Activated effector memory CD4-positive, alpha-beta T cell treated with anti-CD3 and anti-CD28 coated beads, Interleukin-2, amount 50 U/mL, for 16 hours (primary cell): Measurements from ENCODE around the gene ESCO1.
A peak's percentile ranks its signal among the peaks of the same experiment; 100 is the strongest.
"Not testable (repeated sequence)": the region's sequence is repeated elsewhere in the genome, so short reads cannot be mapped to it uniquely, and the experiment has no call there.

ENCODE experiments used
- DNase-seq: peaks from one replicate; pipeline ENCODE4 v3.0.0-alpha.2; 2020

ESCO1 gene, protein sequence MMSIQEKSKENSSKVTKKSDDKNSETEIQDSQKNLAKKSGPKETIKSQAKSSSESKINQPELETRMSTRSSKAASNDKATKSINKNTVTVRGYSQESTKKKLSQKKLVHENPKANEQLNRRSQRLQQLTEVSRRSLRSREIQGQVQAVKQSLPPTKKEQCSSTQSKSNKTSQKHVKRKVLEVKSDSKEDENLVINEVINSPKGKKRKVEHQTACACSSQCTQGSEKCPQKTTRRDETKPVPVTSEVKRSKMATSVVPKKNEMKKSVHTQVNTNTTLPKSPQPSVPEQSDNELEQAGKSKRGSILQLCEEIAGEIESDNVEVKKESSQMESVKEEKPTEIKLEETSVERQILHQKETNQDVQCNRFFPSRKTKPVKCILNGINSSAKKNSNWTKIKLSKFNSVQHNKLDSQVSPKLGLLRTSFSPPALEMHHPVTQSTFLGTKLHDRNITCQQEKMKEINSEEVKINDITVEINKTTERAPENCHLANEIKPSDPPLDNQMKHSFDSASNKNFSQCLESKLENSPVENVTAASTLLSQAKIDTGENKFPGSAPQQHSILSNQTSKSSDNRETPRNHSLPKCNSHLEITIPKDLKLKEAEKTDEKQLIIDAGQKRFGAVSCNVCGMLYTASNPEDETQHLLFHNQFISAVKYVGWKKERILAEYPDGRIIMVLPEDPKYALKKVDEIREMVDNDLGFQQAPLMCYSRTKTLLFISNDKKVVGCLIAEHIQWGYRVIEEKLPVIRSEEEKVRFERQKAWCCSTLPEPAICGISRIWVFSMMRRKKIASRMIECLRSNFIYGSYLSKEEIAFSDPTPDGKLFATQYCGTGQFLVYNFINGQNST

GRCh38 chr18:21600526-21601410 lies at the start of gene ESCO1:
TSS of gene ESCO1 (minus strand) at chr18:21600704. CDS start at chr18:21574843, 25,861 bp downstream.
- DNase-seq: peak; percentile 97

DNA sequence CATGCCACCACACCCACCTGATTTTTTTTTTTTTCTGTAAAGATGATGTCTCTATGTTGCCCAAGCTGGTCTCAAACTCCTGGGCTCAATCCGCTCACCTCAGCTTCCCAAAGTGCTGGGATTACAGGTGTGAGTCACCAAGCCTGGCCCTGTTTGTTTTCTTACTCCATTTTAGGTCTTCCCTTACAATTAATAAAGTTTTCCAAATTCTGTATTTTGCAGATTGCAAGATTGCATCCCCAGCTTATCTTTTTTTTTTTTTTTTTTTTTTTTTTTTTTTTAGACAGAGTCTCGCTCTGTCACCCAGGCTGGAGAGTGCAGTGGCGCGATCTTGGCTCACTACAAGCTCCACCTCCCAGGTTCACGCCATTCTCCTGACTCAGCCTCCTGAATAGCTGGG lies 39.9 kb upstream of the ESCO1 start:
- not testable (repeated sequence) for DNase-seq

DNA sequence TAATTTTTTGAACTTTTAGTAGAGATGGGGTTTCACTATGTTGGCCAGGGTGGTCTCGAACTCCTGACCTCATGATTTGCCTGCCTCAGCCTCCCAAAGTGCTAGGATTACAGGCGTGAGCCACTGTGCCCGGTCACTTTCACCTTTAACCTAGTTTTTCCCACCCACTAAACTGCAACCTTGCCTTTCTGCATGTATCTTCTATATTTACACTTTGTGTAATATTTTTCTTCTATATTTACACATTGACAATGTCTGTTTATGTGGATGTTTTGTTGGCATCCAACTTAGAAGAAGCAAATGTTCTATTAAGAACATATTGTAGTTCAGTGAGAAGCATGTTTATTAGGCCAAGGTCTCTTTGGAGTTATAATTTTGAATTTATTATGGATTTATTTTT lies 38.3 kb upstream of the ESCO1 start:
- no peak for DNase-seq

DNA sequence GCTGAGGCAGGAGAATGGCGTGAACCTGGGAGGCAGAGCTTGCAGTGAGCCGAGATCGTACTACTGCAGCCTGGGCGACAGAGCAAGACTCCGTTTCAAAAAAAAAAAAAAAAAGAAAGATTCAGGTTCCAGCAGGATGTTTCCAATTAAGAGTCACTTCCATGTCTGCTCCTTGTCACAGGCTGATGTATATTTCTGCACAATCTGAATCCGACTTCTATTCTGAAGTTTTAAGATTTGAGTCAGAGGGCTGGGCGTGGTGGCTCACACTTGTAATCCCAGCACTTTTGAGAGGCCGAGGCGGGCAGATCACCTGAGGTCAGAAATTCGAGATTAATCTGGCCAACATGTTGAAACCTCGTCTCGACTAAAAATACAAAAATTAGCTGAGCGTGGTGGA lies 36.3 kb upstream of the ESCO1 start:
- DNase-seq: no peak

- DNase-seq: no peak
Observed at GRCh38 chr18:21634588-21635199, 34.2 kb upstream of the ESCO1 start.

DNA sequence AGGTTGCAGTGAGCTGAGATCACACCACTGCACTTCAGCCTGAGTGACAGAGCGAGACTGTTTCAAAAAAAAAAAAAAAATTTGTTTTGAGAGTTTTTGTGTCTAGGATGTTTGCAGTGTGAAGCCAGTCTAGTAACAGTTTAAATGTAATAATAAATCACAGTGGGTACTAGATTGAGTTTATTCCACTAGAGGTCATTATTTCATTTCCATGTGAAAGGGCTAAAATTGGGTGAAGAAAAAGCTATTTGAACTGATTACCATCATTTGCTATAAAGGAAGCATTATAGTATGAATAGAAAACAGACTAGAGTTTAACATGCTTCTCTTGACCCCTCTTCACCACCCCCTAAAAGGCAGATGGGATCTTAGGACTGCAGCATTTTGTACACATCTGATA lies 31.9 kb upstream of the ESCO1 start:
- no peak for DNase-seq

- DNase-seq: no peak
Observed at GRCh38 chr18:21629089-21629832, 28.8 kb upstream of the ESCO1 start.

DNA sequence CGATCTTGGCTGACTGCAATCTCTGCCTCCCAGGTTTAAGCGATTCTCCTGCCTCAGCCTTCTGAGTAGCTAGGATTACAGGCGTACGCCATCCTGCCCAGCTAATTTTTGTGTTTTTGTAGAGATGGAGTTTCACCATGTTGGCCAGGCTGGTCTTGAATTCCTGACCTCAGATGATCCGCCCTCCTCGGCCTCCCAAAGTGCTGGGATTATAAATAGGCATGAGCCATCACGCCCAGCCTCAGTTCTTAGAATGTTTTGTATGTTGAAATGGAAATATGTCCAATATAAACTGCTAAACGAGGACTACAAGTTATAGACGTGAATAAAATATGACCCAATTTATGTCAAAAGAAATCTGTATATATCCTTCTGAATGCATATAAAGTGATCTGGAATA lies 21.1 kb upstream of the ESCO1 start:
- not testable (repeated sequence) for DNase-seq

DNA sequence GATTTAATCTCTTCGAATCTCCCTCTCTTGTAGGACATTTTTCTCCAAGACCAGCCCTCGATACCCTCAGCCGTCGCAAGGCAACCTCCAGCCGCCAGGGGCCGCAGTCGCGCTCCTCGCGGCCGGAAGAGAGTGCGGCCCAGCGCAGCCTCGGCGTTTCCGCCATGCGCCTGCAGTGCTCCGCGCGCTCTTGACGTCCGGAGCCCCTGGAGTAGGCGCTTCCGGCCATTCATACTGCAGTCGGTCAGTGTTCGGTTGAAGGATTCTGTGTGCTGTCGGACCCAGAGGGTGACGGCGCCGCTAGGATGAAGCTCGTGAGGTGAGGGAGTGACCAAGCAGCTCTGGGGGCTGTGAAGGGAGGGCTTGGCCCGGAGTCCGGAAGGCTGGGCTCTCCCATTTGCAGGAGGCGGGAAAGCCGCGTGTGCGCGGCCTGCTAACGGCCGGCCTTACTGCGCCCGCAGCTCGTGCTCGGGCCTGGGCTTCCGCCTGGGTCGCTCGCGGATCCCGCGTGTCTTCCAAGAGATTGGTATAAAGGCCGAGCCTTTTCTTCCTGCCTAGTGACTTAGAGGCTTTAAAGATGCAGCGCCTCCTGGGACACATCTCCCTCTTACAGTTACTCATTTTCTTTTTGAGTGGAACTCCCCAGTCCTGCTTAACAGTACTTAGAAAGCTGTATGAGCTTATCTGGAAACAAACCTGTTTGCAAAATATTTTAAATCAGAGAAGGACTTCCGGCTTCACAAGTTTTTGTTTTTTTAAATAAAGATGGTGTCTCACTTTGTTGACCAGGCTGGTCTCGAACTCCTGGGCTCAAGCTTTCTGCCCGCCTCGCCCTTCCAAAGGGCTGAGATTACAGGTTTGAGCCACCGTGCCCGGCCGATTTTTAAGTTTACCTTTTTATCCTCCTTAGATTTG lies 11.9 kb upstream of the ESCO1 start, which contains the start of gene SNRPD1:
SNRPD1 (plus strand) TSS at position 190 of the 915 bp plus-strand sequence; CDS start at position 306, 116 bp downstream.
- DNase-seq: peak; percentile 97

GRCh38 chr18:21611401-21612124 lies 11.1 kb upstream of the ESCO1 start:
- not testable (repeated sequence) for DNase-seq

- no peak for DNase-seq
Observed at GRCh38 chr18:21605213-21605612, 4.7 kb upstream of the ESCO1 start.

DNA sequence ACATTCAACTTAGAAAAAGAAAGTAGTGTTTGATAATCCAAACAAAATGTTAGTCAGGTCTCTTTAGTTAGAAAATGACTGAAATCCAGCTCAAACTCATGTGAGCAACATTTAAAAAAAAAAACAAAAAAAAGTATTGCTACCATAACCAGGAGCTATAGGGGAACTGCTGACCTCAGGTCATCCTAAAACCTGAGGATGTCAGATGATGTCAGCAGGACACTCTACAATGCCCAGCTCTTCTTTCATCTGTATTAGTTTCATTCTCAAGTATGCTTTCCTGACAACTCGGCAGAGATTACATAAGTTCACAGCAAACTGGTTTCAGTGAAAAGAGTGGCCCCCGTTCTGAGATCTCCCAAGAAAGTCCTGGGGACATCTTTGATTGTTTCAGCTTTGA lies 4.2 kb upstream of the ESCO1 start:
- no peak for DNase-seq

DNA sequence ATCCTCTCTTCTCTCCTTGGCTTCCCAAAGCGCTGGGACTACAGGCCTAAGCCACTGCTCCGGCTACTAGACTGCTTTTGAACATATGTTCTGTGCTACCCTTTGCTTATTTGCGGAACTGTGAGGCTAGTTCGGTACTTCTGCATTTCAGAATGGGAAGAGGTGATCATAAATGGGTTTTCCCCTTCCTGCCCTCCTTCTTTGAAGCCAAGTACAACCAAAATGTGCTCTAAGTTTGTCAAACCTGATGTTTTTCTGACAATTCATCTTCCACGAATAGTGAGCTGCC lies 1.7 kb upstream of the ESCO1 start:
- no peak for DNase-seq

DNA sequence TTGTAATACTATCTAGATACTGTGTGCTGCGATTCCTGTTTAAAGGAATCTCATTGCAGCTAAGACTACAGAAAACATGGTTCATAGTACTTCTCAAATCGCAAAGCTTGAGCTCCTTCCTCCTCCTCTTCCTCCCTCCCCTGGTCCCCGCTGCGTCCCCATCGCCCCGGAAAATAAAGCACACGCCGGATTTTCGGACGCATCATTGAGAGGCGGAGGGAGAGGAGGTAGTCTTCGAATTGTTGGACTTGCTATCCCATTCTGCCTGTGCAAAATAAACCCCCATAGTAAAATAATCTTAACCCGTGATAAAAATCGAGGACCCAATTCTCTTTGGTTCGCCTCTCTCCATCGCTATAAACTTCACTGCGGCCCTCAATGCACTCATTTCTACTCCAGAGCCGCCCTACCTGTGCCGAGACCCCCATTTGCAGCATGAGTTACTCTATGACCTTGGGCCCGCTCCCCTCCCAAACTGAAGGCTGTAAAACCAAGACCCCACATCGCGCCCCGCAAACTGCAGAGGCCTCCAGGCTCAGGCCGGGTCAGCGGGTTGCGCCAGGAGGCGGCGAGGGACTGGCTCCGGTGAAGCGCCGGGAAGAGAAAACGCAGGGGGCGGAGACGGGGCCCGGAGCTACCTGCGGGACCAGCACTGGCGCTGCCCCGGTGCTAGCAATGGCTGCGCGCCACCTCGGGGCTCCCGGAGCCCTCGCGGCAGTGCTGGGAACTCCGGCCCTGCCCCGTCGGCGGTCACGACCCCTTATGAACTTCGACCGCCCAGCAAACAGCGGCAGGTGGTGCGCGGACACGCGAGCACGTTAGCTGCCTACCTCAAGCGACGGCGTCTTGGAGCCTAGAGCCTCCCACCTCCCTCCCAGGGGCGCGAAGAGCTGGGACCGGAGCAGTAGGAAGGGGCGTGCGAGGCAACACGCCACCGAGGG lies 649 bp downstream of the ESCO1 start:
- DNase-seq: peak; percentile 68

GRCh38 chr18:21598726-21599584 lies 1.5 kb downstream of the ESCO1 start:
- no peak for DNase-seq

DNA sequence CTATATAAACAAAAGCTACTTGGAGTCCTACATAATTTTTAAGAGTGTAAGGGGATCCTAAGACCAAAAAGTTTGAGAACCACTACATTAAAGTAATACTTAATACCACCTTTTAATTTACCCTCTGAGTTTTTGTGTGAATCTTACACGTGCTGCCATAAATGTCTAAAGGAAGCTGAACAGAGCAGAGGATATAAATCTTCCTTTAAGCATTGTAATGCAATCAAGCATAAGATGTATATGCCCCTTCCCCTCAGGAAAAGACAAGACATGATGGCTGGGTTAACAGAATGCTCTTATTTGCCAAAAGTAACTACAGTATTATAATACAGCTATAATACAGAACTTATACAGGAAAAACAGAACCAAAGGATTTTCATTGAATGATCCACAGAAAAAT lies 2.9 kb downstream of the ESCO1 start:
- no peak for DNase-seq

DNA sequence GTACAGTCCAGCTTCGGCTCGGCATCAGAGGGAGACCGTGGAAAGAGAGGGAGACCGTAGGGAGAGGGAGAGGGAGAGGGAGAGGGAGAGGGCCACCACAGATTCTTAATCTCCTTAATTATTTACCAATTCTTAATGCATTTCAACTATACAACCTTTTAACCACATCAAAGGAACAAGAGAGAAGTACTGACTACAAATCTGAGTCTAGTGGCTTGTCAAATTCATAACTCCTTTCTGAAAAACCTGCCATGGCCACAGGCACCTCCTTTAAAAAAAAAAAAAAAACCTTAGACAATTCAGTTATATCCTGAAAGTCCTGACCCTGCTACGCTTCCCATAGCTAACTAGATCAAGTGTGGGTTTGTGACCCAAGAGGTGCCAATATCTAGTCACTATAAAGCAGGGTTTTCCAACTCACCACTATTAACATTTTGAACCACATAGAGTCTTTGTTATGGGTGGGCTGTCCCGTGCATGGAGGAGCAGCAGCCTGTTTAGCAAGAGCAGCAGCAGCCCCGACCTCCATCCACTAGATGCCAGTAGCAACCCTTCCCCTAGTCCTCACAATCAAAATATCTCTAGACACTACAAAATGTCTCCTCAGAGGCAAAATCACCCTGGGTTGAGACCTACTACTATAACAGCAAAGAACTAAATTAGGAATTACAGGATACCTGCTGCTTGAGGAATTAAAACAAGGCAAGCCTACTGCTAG lies 6.8 kb downstream of the ESCO1 start:
- DNase-seq: no peak
